Endothelial cell of umbilical vein (primary cell): ENCODE measurements around the gene ZNF672. TPM values are rescaled to one million over a fixed set of nuclear protein-coding genes. Genes with fewer than 3 reads are reported as not detected.

ENCODE experiments used
- BruUV-seq: library from RNA; stranded (reverse); fragments of 400-500 nt; replicated peaks from 2 replicates; lab custom pipeline; 2021; lab: Mats Ljungman, UMichigan
- CTCF ChIA-PET: fragments of 300-600, 350-600 bp; sonication (Branson Sonifier 250); formaldehyde crosslinking; loops from one replicate; lab custom pipeline; 2021; ENCODE audit warnings: antibody characterized with exemption, inconsistent platforms; lab: Charles Lee
- POLR2A ChIA-PET: fragments of 300-600, 350-600 bp; sonication (Branson Sonifier 250); formaldehyde crosslinking; loops from one replicate; lab custom pipeline; 2021; ENCODE audit warnings: antibody characterized with exemption, inconsistent platforms; lab: Charles Lee
- DNase-seq: peaks from one replicate; pipeline ENCODE4 v3.0.0-alpha.2; 2011; ENCODE audit warnings: low read depth, low spot score
- FAIRE-seq: peaks from 2 replicates; lab custom pipeline; 2011; peaks lifted over from hg19 to GRCh38; lab: Jason Lieb, UNC
- H2AFZ ChIP-seq: 2 replicates; pipeline ENCODE4 v1.6.0; 2012; ENCODE audit warnings: low read depth, low read length, control low read depth, inconsistent platforms
- H3K27ac ChIP-seq: 2 replicates; pipeline ENCODE4 v1.5.1; 2011; ENCODE audit warnings: low read depth, mild to moderate bottlenecking, control low read depth, low read length, moderate library complexity; ENCODE audit not compliant: insufficient read depth
- H3K27me3 ChIP-seq, 2 experiments: 2 replicates each; pipeline versions ENCODE4 v1.6.0 to v1.6.1; 2011; ENCODE audit warnings: low read length in 2 of 2, mixed read lengths in 1 of 2; ENCODE audit not compliant: control insufficient read depth in 2 of 2, insufficient read depth in 2 of 2
- H3K36me3 ChIP-seq, 2 experiments: 2 replicates in 1 of 2; 3 replicates in 1 of 2; pipeline ENCODE4 v1.5.1; 2011; ENCODE audit warnings: low read length in 2 of 2, mild to moderate bottlenecking in 1 of 2, moderate library complexity in 1 of 2; ENCODE audit not compliant: control insufficient read depth in 2 of 2, insufficient read depth in 2 of 2; ENCODE audit errors: extremely low read depth in 1 of 2
- H3K4me1 ChIP-seq: 3 replicates; pipeline ENCODE4 v1.5.1; 2011; ENCODE audit warnings: mild to moderate bottlenecking, low read length; ENCODE audit not compliant: control insufficient read depth, insufficient read depth; ENCODE audit errors: extremely low read depth
- H3K4me2 ChIP-seq: 2 replicates; pipeline ENCODE4 v1.6.1; 2011; ENCODE audit warnings: low read length, control low read depth, mixed read lengths; ENCODE audit not compliant: insufficient read depth
- H3K4me3 ChIP-seq, 3 experiments: fragments of 200-600 bp in 1 of 3; sonication (generic), shearing (Covaris generic) in 1 of 3; replicated peaks in 1 of 3; 2 replicates each; pipeline ENCODE4 v1.5.1; 2011 to 2016; ENCODE audit warnings: control low read depth in 3 of 3, low read length in 3 of 3, mild to moderate bottlenecking in 2 of 3, inconsistent platforms in 1 of 3, low read depth in 1 of 3, moderate library complexity in 1 of 3; ENCODE audit not compliant: insufficient read depth in 1 of 3
- H3K79me2 ChIP-seq: 2 replicates; pipeline ENCODE4 v1.6.0; 2012; ENCODE audit warnings: low read length, inconsistent platforms; ENCODE audit not compliant: control insufficient read depth, insufficient read depth
- H3K9ac ChIP-seq: replicated peaks from 2 replicates; pipeline ENCODE3; 2011; ENCODE audit warnings: low read length, control low read depth; ENCODE audit not compliant: insufficient read depth; ENCODE audit errors: extremely low read depth
- H3K9me1 ChIP-seq: replicated peaks from 3 replicates; pipeline ENCODE4 v1.6.0; 2011; ENCODE audit warnings: mild to moderate bottlenecking, low read length; ENCODE audit not compliant: control insufficient read depth, insufficient read depth; ENCODE audit errors: extremely low read depth
- H3K9me3 ChIP-seq: replicated peaks from 2 replicates; pipeline ENCODE4 v1.5.1; 2012; ENCODE audit warnings: low read length, inconsistent platforms; ENCODE audit not compliant: control insufficient read depth, insufficient read depth
- H4K20me1 ChIP-seq: replicated peaks from 2 replicates; pipeline ENCODE3; 2011; ENCODE audit warnings: mild to moderate bottlenecking, low read length; ENCODE audit not compliant: control insufficient read depth, insufficient read depth; ENCODE audit errors: extremely low read depth
- CTCF ChIP-seq, 2 donors: IDR thresholded peaks; 1 replicate in 1 of 2; 2 replicates in 1 of 2; pipeline ENCODE4 v1.5.1; 2011; ENCODE audit warnings: low read length in 2 of 2, mild to moderate bottlenecking in 2 of 2, moderate library complexity in 2 of 2, control low read depth in 1 of 2, inconsistent platforms in 1 of 2, low read depth in 1 of 2; ENCODE audit not compliant: insufficient read depth in 1 of 2; ENCODE audit errors: extremely low read depth in 1 of 2
- EZH2 ChIP-seq: IDR thresholded peaks from 2 replicates; pipeline ENCODE4 v1.6.1; 2012; ENCODE audit warnings: borderline replicate concordance, low read depth, mild to moderate bottlenecking, moderate library complexity, low read length, inconsistent platforms; ENCODE audit not compliant: severe bottlenecking
- FOS ChIP-seq: IDR thresholded peaks from 2 replicates; pipeline ENCODE4 v1.6.1; 2011; ENCODE audit warnings: mild to moderate bottlenecking, low read length, moderate library complexity, borderline replicate concordance; ENCODE audit not compliant: insufficient read depth
- GATA2 ChIP-seq: IDR thresholded peaks from 2 replicates; pipeline ENCODE4 v1.7.0; 2011; ENCODE audit warnings: low read depth, mild to moderate bottlenecking, moderate library complexity, mixed read lengths, low read length; ENCODE audit not compliant: insufficient read length, insufficient read depth
- JUN ChIP-seq: IDR thresholded peaks from 2 replicates; pipeline ENCODE4 v1.6.1; 2011; ENCODE audit warnings: borderline replicate concordance, low read depth; ENCODE audit not compliant: insufficient read length, insufficient read depth
- MAX ChIP-seq: IDR thresholded peaks from 2 replicates; pipeline ENCODE4 v1.6.1; 2011; ENCODE audit not compliant: insufficient read depth, insufficient read length
- MYC ChIP-seq: IDR thresholded peaks from one replicate; pipeline ENCODE4 v1.6.1; 2011; ENCODE audit warnings: mild to moderate bottlenecking, low read depth, low read length
- POLR2A ChIP-seq: IDR thresholded peaks from 2 replicates; pipeline ENCODE4 v1.6.1; 2012; ENCODE audit warnings: low read depth, mild to moderate bottlenecking, control low read depth, low read length
- POLR2AphosphoS5 ChIP-seq: IDR thresholded peaks from 2 replicates; pipeline ENCODE4 v1.6.1; 2012; ENCODE audit warnings: low read depth, mild to moderate bottlenecking, control low read depth, low read length, moderate library complexity; ENCODE audit not compliant: insufficient read depth
- dilution Hi-C: fragments of 300-500 bp; cut with MboI; formaldehyde crosslinking; loops from one replicate; pipeline ENCODE4 v1.15.0; 2019; ENCODE audit warnings: low sequenced_read_pairs; ENCODE audit not compliant: extremely low pct_ligation_motif_present
- intact Hi-C: fragments of 100-400 bp; cut with micrococcal nuclease; formaldehyde crosslinking; loops from one replicate; pipeline ENCODE4 v1.10.0; 2022
- microRNA-seq: library from miRNA; unstranded; fragments of <30 nt; microRNA quantifications from one replicate; pipeline ENCODE4 v1.2.0, GENCODE V29; 2021; ENCODE audit warnings: borderline number of aligned reads, borderline replicate concordance
- polyA plus RNA-seq, 4 experiments: library from polyadenylated mRNA; depleted of rRNA in 3 of 4; stranded (reverse) in 3 of 4; unstranded in 1 of 4; fragments of >200 nt; gene quantifications; 2 replicates each; pipeline versions ENCODE4 v1.2.1 to v1.2.3, GENCODE V29; 2011 to 2012; ENCODE audit warnings: missing spikeins in 1 of 4
- small RNA-seq: library from RNA; depleted of rRNA; stranded (forward); fragments of <200 nt; gene quantifications from one replicate; pipeline ENCODE3, GENCODE V24; 2012; ENCODE audit warnings: low replicate concordance, low read depth; ENCODE audit not compliant: insufficient read depth, insufficient read length
- total RNA-seq: library from RNA; stranded (reverse); gene quantifications from 2 replicates; pipeline ENCODE4 v1.2.3, GENCODE V29; 2021

The ZNF672 gene
- total and polyA plus RNA-seq, 2 donors (not counting 3 experiments of a cell fraction or from before 2014, with no cell fraction given), result 20.1 to 29.6 TPM

- H3K27ac ChIP-seq, result no peak overlapping the region
- dilution Hi-C loops (no loop called here), intact Hi-C loops (no loop called here)
- H3K27me3 ChIP-seq, result peaks cover 11 to 18% of the 10 kb centered on the region in 2 experiments
- no peak for TF ChIP-seq MAX
- no peak for TF ChIP-seq EZH2
- TF ChIP-seq POLR2A, result no peak
- no peak for TF ChIP-seq CTCF (IDR thresholded peaks at IDR 0.05; ENCODE audit: extremely low read depth in 1 of 2, insufficient read depth in 1 of 2, low read depth in 1 of 2, low read length in 2 of 2)
- no peak for TF ChIP-seq POLR2AphosphoS5
- TF ChIP-seq FOS, result no peak
- no peak for TF ChIP-seq MYC
- no peak for TF ChIP-seq JUN
- TF ChIP-seq GATA2, result no peak
- CTCF ChIA-PET, result no interaction called here
- no TSS peak for BruUV-seq
- H3K4me3 ChIP-seq, result no peak overlapping the region
- H4K20me1 ChIP-seq, result no peaks in the 10 kb centered on the region
- FAIRE-seq (no peak), DNase-seq (no peak)
- H2AFZ ChIP-seq, result no peak overlapping the region
- H3K9me3 ChIP-seq, result no peaks in the 10 kb centered on the region
- H3K9me1 ChIP-seq, result no peaks in the 10 kb centered on the region
- no peak overlapping the region for H3K9ac ChIP-seq
- no peaks in the 10 kb centered on the region for H3K79me2 ChIP-seq
- no peak overlapping the region for H3K4me2 ChIP-seq
- no peaks in the 10 kb centered on the region for H3K36me3 ChIP-seq
- H3K4me1 ChIP-seq, result no peaks in the 10 kb centered on the region
- POLR2A ChIA-PET, result no interaction called here
Observed at GRCh38 chr1:248897412-248898337, 59.7 kb downstream of the ZNF672 start.

Small RNAs within 50 kb of the gene (microRNA-seq; reads per million reads assigned to microRNA genes)
- gene MIR3124, result not detected

Small RNAs within 50 kb of the gene (small RNA-seq; reads per million reads assigned to genes)
- gene MIR3124, result not detected

Other genes starting within 250 kb of the ZNF672 start
- gene OR2T10, start 240.5 kb upstream of the ZNF672 start, total RNA-seq, result not detected in 2 replicates
- not detected in 2 replicates for gene OR2T10, start 240.5 kb upstream of the ZNF672 start, polyA plus RNA-seq
- not detected in 2 replicates for gene OR2T11, start 203.1 kb upstream of the ZNF672 start, total RNA-seq
- not detected in 2 replicates for gene OR2T11, start 203.1 kb upstream of the ZNF672 start, polyA plus RNA-seq
- not detected in 2 replicates for gene OR2T35, start 192.9 kb upstream of the ZNF672 start, total RNA-seq
- not detected in 2 replicates for gene OR2T35, start 192.9 kb upstream of the ZNF672 start, polyA plus RNA-seq
- gene OR2T27, start 182.7 kb upstream of the ZNF672 start, total RNA-seq, result not detected in 2 replicates
- gene OR2T27, start 182.7 kb upstream of the ZNF672 start, polyA plus RNA-seq, result not detected in 2 replicates
- not detected in 2 replicates for gene OR14I1, start 135.5 kb upstream of the ZNF672 start, total RNA-seq
- gene OR14I1, start 135.5 kb upstream of the ZNF672 start, polyA plus RNA-seq, result not detected in 2 replicates
- gene LYPD8, start 82.5 kb upstream of the ZNF672 start, total RNA-seq, result not detected in 2 replicates
- gene LYPD8, start 82.5 kb upstream of the ZNF672 start, polyA plus RNA-seq, result not detected in 2 replicates
- gene SH3BP5L, start 12.3 kb upstream of the ZNF672 start, total RNA-seq, result 24.7 and 26.5 TPM in 2 replicates
- 22.9 and 24.7 TPM in 2 replicates for gene SH3BP5L, start 12.3 kb upstream of the ZNF672 start, polyA plus RNA-seq
- 36.6 and 38.6 TPM in 2 replicates for gene ZNF692, start 20.9 kb downstream of the ZNF672 start, total RNA-seq
- gene ZNF692, start 20.9 kb downstream of the ZNF672 start, polyA plus RNA-seq, result 32.6 and 33.6 TPM in 2 replicates
- gene PGBD2, start 68.0 kb downstream of the ZNF672 start, total RNA-seq, result 5.2 and 5.9 TPM in 2 replicates
- 5.4 and 6.1 TPM in 2 replicates for gene PGBD2, start 68.0 kb downstream of the ZNF672 start, polyA plus RNA-seq